Measurements from ENCODE around the gene GRIP2.

GRIP2 gene

GRCh38 chr3:14480207-14481017 lies 59.7 kb downstream of the GRIP2 start (continued):
- TF ChIP-seq ZNF426 (tag by site-specific recombination; IDR thresholded peaks at IDR 0.05) (no peak), KLF8 (tag by site-specific recombination; IDR thresholded peaks at IDR 0.05) (0 out of 2 replicates have a peak, but pooled peaks have one; percentile 42), ZNF37A (tag by site-specific recombination; IDR thresholded peaks at IDR 0.05) (no peak), GLI2 (tag by site-specific recombination; IDR thresholded peaks at IDR 0.05; ENCODE audit: borderline replicate concordance, low read depth) (peak; percentile 67; the same call in 1 of the 2 replicates), ZNF843 (tag by site-specific recombination; IDR thresholded peaks at IDR 0.05) (peak; percentile 82), ZNF2 (tag by site-specific recombination; IDR thresholded peaks at IDR 0.05) (peak; percentile 61; the same call in 1 of the 2 replicates), PRDM6 (tag by site-specific recombination; IDR thresholded peaks at IDR 0.05) (no peak), ZFP41 (tag by site-specific recombination; IDR thresholded peaks at IDR 0.05; ENCODE audit: borderline replicate concordance) (no peak), HOXD13 (CRISPR knock-in tag; IDR thresholded peaks at IDR 0.05; ENCODE audit: borderline replicate concordance) (no peak), ZNF791 (tag by site-specific recombination; IDR thresholded peaks at IDR 0.05) (no peak), INSM2 (tag by site-specific recombination; IDR thresholded peaks at IDR 0.05) (peak; percentile 97), ZNF654 (tag by site-specific recombination; IDR thresholded peaks at IDR 0.05; ENCODE audit: low read depth) (no peak), ZNF510 (tag by site-specific recombination; IDR thresholded peaks at IDR 0.05; ENCODE audit: insufficient replicate concordance) (no peak), ZNF239 (tag by site-specific recombination; IDR thresholded peaks at IDR 0.05) (no peak), ZNF157 (tag by site-specific recombination; IDR thresholded peaks at IDR 0.05) (no peak), TRIM28 (IDR thresholded peaks at IDR 0.05; ENCODE audit: borderline replicate concordance, low read length) (no peak), ZNF677 (tag by site-specific recombination; IDR thresholded peaks at IDR 0.05) (no peak), ZNF433 (tag by site-specific recombination; IDR thresholded peaks at IDR 0.05; ENCODE audit: low read depth) (no peak), ZSCAN16 (tag by site-specific recombination; IDR thresholded peaks at IDR 0.05) (no peak), ZBTB8A (tag by site-specific recombination; IDR thresholded peaks at IDR 0.05) (0 out of 2 replicates have a peak, but pooled peaks have one; percentile 23), ZBTB6 (tag by site-specific recombination; IDR thresholded peaks at IDR 0.05) (no peak), ZNF747 (tag by site-specific recombination; IDR thresholded peaks at IDR 0.05) (no peak), ZNF660 (tag by site-specific recombination; IDR thresholded peaks at IDR 0.05) (no peak), ZNF366 (tag by site-specific recombination; conservative IDR thresholded peaks at IDR 0.05) (peak; percentile 85), ZNF624 (tag by site-specific recombination; IDR thresholded peaks at IDR 0.05) (no peak), ZNF701 (tag by site-specific recombination; IDR thresholded peaks at IDR 0.05) (no peak), ZNF639 (tag by site-specific recombination; IDR thresholded peaks at IDR 0.05) (peak; percentile 92), ZNF776 (tag by site-specific recombination; IDR thresholded peaks at IDR 0.05; ENCODE audit: borderline replicate concordance) (no peak), ELK4 (IDR thresholded peaks at IDR 0.05; ENCODE audit: borderline replicate concordance, low read depth, low read length) (no peak), OSR2 (tag by site-specific recombination; IDR thresholded peaks at IDR 0.05) (peak; percentile 52), WT1 (tag by site-specific recombination; IDR thresholded peaks at IDR 0.05) (no peak), ZNF23 (tag by site-specific recombination; IDR thresholded peaks at IDR 0.05; ENCODE audit: borderline replicate concordance) (no peak)
- TF ChIP-seq, protein P1, sequence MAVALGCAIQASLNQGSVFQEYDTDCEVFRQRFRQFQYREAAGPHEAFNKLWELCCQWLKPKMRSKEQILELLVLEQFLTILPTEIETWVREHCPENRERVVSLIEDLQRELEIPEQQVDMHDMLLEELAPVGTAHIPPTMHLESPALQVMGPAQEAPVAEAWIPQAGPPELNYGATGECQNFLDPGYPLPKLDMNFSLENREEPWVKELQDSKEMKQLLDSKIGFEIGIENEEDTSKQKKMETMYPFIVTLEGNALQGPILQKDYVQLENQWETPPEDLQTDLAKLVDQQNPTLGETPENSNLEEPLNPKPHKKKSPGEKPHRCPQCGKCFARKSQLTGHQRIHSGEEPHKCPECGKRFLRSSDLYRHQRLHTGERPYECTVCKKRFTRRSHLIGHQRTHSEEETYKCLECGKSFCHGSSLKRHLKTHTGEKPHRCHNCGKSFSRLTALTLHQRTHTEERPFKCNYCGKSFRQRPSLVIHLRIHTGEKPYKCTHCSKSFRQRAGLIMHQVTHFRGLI (tag by site-specific recombination; IDR thresholded peaks at IDR 0.05): no peak
